Panc1 (cell line): ENCODE measurements around the gene TPRN.

Experiments
- POLR2AphosphoS5 ChIP-seq: IDR thresholded peaks from 2 replicates; pipeline ENCODE4 v1.6.1; 2012; ENCODE audit warnings: mild to moderate bottlenecking, low read depth, low read length, moderate library complexity
- SIN3A ChIP-seq: IDR thresholded peaks from 2 replicates; pipeline ENCODE4 v1.6.1; 2012; ENCODE audit warnings: low read depth, mild to moderate bottlenecking, low read length, moderate library complexity, borderline replicate concordance; ENCODE audit not compliant: insufficient read depth
- TCF7L2 ChIP-seq: IDR thresholded peaks from 2 replicates; pipeline ENCODE4 v1.6.1; 2011; ENCODE audit warnings: mild to moderate bottlenecking, low read depth, low read length, inconsistent platforms
- TF ChIP-seq, protein P1 (sequence below): fragments of 450-650 bp; IDR thresholded peaks from 2 replicates; pipeline ENCODE4 v1.5.1; 2017; ENCODE audit warnings: mild to moderate bottlenecking

DNA sequence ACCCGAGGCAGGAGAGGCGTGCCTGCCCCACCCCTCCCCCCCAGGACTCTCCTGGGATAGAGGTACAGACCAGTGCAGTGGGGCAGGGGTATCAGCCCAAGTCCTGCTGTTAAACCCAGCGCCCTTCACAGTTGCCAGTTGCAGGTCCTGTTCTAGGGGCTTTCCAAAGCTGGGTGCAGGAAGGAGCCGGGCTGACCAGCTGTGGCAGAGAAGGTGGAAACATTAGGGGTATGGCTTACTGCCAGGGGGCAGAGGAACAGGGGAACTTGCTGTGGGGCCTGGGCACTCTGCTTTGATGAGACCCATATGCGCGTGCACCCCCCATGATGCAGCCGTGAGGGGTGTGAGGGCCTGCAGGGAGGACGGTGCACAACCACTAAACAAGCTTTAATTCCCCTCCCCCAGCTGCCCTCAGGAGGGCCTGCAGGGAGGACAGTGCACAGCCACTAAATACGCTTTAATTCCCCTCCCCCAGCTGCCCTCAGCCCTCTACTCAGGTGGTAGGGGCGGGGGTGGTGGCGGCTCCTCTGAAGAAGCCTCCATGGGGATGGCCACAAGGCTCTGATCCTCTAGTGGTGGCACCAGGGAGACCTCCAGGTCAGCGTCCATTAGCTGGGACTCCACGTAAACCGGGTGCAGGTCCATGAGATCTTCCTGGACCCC, 29.9 kb downstream of the TPRN start:
- no peak for TF ChIP-seq POLR2AphosphoS5
- TF ChIP-seq, protein P1, sequence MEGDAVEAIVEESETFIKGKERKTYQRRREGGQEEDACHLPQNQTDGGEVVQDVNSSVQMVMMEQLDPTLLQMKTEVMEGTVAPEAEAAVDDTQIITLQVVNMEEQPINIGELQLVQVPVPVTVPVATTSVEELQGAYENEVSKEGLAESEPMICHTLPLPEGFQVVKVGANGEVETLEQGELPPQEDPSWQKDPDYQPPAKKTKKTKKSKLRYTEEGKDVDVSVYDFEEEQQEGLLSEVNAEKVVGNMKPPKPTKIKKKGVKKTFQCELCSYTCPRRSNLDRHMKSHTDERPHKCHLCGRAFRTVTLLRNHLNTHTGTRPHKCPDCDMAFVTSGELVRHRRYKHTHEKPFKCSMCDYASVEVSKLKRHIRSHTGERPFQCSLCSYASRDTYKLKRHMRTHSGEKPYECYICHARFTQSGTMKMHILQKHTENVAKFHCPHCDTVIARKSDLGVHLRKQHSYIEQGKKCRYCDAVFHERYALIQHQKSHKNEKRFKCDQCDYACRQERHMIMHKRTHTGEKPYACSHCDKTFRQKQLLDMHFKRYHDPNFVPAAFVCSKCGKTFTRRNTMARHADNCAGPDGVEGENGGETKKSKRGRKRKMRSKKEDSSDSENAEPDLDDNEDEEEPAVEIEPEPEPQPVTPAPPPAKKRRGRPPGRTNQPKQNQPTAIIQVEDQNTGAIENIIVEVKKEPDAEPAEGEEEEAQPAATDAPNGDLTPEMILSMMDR, result no peak
- no peak for TF ChIP-seq SIN3A
- TF ChIP-seq TCF7L2, result no peak
